Stomach (tissue), 9 donors: ENCODE data around the gene TMEM120B. TPM values are rescaled to one million over a fixed set of nuclear protein-coding genes. Genes with fewer than 3 reads are reported as not detected.
A peak's percentile ranks its signal among the peaks of the same experiment; 100 is the strongest.

Source experiments
- DNase-seq, 2 donors: peaks; one replicate each; pipeline versions ENCODE4 v3.0.0 to v3.0.0-alpha.2; 2013 to 2019
- H3K27ac ChIP-seq, 5 donors: fragments of 200-600 bp in 4 of 5; sonication (generic) in 4 of 5; one replicate each; pipeline ENCODE4 v1.5.1; 2013 to 2019; ENCODE audit warnings: mild to moderate bottlenecking in 1 of 5, moderate library complexity in 1 of 5
- H3K27me3 ChIP-seq, 3 donors: fragments of 200-600 bp; sonication (generic); one replicate each; pipeline ENCODE4 v1.5.1; 2017 to 2019; ENCODE audit warnings: mixed run types in 1 of 3
- H3K36me3 ChIP-seq, 4 donors: fragments of 200-600 bp; sonication (generic); 1 replicate in 3 of 4; 2 replicates in 1 of 4; pipeline ENCODE4 v1.5.1; 2016 to 2019
- H3K4me1 ChIP-seq, 4 donors: fragments of 200-600 bp; sonication (generic); one replicate each; pipeline ENCODE4 v1.5.1; 2016 to 2019
- H3K4me3 ChIP-seq, 4 donors: fragments of 200-600 bp; sonication (generic) in 3 of 4; one replicate each; pipeline ENCODE4 v1.5.1; 2016 to 2019; ENCODE audit warnings: mild to moderate bottlenecking in 1 of 4
- H3K9me3 ChIP-seq, 4 donors: fragments of 200-600 bp; sonication (generic); one replicate each; pipeline ENCODE4 v1.5.1; 2016 to 2019
- EP300 ChIP-seq: sonication (generic); formaldehyde crosslinking; IDR thresholded peaks from one replicate; pipeline ENCODE4 v1.6.1; 2017; ENCODE audit warnings: antibody characterized with exemption
- POLR2A ChIP-seq, 4 donors: fragments of 450-650 bp; IDR thresholded peaks; one replicate each; pipeline ENCODE4 v1.6.1; 2016; ENCODE audit warnings: antibody characterized with exemption in 4 of 4, control low read depth in 2 of 4, mild to moderate bottlenecking in 1 of 4, moderate library complexity in 1 of 4
- POLR2AphosphoS5 ChIP-seq, 3 donors: sonication (generic); formaldehyde crosslinking; IDR thresholded peaks; one replicate each; pipeline ENCODE4 v1.6.1; 2016; ENCODE audit warnings: antibody characterized with exemption in 3 of 3
- WGBS, 5 donors: extraction: QIAGEN DNeasy Blood & Tissue Kit in 3 of 5; methylation state at CpG; one replicate each; pipeline versions ENCODE4 v1.1.5 to v1.1.7; 2013 to 2018; 5-methylcytosine and 5-hydroxymethylcytosine counted together
- intact Hi-C: fragments of 100-400 bp; cut with DNase I; formaldehyde crosslinking; loops from one replicate; pipeline ENCODE4 v1.15.1; 2023; ENCODE audit warnings: low total_unique reads
- polyA plus RNA-seq, 3 donors: library from polyadenylated mRNA; stranded (reverse); fragments of 200-250 nt; gene quantifications; one replicate each; pipeline ENCODE4 v1.2.3, GENCODE V29; 2013
- total RNA-seq, 5 donors: library from RNA; depleted of rRNA; stranded (reverse); fragments of >200 nt; gene quantifications; one replicate each; pipeline versions ENCODE4 v1.1.0 to v1.2.3, GENCODE V29; 2014 to 2016
- TF ChIP-seq, protein P1 (sequence below), 7 experiments: fragments of 450-650 bp in 4 of 7; fragments of 200-600 bp in 3 of 7; sonication (generic) in 3 of 7; IDR thresholded peaks; one replicate each; pipeline ENCODE4 v1.5.1; 2016 to 2019; ENCODE audit warnings: antibody characterized with exemption in 7 of 7, control low read depth in 2 of 7, mild to moderate bottlenecking in 1 of 7
- donor health status: healthy with polysubstance abuse.
- donor health status: Bipolar disorder and iron deficiency.
- donor health status: healthy.

Gene TMEM120B
- total and polyA plus RNA-seq, 8 donors: 0.58 to 11.6 (median 4.4) TPM

DNA sequence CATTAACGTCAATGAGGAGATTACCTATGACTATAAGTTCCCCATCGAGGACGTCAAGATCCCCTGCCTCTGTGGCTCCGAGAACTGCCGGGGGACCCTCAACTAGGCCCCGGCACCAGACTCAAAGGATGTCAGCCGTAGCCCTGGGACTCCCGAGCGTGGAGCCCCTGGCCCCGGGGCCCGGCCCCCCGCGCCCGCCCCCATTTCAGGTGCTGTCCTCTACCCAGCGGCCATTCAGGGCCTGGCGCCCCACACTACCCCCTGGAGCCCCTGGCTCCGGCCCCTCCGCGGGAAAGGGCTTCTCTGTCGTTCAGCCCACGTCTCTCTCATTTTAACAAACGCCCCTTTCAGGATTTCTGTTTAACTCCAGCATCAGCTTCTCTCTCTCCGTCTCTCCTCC lies 117.6 kb downstream of the TMEM120B start:
- Histone ChIP-seq H3K36me3 (peaks cover 49 to 78% (median 76%) of the 10 kb centered on the region in 4 donors), H3K4me3 (no peak overlapping the region), H3K9me3 (no peaks in the 10 kb centered on the region), H3K27ac (peak overlapping the region in 1 of 5 donors; percentile 30), H3K27me3 (no peaks in the 10 kb centered on the region), H3K4me1 (peaks cover 0 to 16% (median 2%) of the 10 kb centered on the region in 4 donors)
- no peak for DNase-seq
- intact Hi-C loops: no loop called here
- WGBS, 5 donors: 80 to 92% (median 91%) methylated on average over 15 to 23 of the region's 23 CpGs
- TF ChIP-seq POLR2A (IDR thresholded peaks at IDR 0.05) (no peak), POLR2AphosphoS5 (IDR thresholded peaks at IDR 0.05) (no peak), EP300 (no peak)
- TF ChIP-seq, protein P1, sequence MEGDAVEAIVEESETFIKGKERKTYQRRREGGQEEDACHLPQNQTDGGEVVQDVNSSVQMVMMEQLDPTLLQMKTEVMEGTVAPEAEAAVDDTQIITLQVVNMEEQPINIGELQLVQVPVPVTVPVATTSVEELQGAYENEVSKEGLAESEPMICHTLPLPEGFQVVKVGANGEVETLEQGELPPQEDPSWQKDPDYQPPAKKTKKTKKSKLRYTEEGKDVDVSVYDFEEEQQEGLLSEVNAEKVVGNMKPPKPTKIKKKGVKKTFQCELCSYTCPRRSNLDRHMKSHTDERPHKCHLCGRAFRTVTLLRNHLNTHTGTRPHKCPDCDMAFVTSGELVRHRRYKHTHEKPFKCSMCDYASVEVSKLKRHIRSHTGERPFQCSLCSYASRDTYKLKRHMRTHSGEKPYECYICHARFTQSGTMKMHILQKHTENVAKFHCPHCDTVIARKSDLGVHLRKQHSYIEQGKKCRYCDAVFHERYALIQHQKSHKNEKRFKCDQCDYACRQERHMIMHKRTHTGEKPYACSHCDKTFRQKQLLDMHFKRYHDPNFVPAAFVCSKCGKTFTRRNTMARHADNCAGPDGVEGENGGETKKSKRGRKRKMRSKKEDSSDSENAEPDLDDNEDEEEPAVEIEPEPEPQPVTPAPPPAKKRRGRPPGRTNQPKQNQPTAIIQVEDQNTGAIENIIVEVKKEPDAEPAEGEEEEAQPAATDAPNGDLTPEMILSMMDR (IDR thresholded peaks at IDR 0.05): no peak

DNA sequence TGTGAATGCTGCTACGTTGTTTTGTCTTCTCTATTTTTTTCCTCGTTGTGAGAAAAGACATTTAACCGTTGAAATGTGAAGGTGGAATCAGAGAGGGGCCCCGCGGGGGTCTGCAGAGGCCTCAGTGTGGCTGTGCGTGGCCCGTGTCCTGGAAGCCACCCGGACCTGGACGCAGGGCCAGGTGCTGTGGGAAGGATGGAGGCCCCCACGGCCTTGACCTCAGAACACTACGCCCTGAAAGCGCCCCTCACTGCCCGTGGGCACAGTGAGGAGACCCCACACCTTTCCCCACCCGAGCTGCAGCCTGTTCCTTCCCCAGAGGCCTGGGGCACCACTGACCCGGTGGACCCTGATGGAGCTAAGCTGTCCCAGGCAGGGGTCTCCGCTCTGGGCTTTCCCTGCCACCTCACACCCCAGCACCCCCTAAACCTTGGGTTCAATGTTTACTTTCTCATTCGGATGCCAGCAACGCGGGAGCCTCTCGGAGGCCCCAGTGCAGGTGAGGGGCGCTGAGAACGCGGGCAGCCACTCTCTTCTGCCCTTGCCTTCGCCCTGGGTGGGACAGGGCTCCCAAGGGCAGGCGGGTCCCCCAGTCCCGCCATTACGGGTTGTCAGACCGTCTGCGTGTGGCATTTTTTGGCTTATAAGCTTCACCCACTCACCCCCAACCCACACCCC lies 118.2 kb downstream of the TMEM120B start:
- Histone ChIP-seq H3K27me3 (no peaks in the 10 kb centered on the region), H3K36me3 (peaks cover 49 to 72% (median 70%) of the 10 kb centered on the region in 4 donors), H3K9me3 (no peaks in the 10 kb centered on the region), H3K4me1 (peaks cover 0 to 11% (median 0%) of the 10 kb centered on the region in 4 donors), H3K4me3 (no peak overlapping the region), H3K27ac (no peak overlapping the region)
- TF ChIP-seq POLR2A (IDR thresholded peaks at IDR 0.05) (no peak), EP300 (no peak), POLR2AphosphoS5 (IDR thresholded peaks at IDR 0.05) (no peak)
- TF ChIP-seq, protein P1 (IDR thresholded peaks at IDR 0.05): no peak
- intact Hi-C loops: no loop called here
- WGBS, 5 donors: 82 to 92% (median 91%) methylated on average over 16 to 29 of the region's 29 CpGs
- DNase-seq: no peak

Other genes starting within 250 kb of the TMEM120B start
- 10 to 100 TPM in 4 of 5 donors, 1 to 10 TPM in 1; 5.8 to 72.8 (median 17.1) TPM for gene KDM2B, start 131.7 kb upstream of the TMEM120B start, total RNA-seq
- gene KDM2B, start 131.7 kb upstream of the TMEM120B start, polyA plus RNA-seq: 1 to 10 TPM; 7.8 to 9.0 (median 8.0) TPM
- 10 to 100 TPM in 2 of 5 donors, 1 to 10 TPM in 2, under 1 TPM in 1; 0.45 to 37.9 (median 7.9) TPM for gene ORAI1, start 86.2 kb upstream of the TMEM120B start, total RNA-seq
- 10 to 100 TPM in 1 of 3 donors, 1 to 10 TPM in 2; 5.5 to 13.7 (median 9.3) TPM for gene ORAI1, start 86.2 kb upstream of the TMEM120B start, polyA plus RNA-seq
- gene MORN3, start 43.1 kb upstream of the TMEM120B start, total RNA-seq: under 1 TPM in 2 of 5 donors, not detected in 3; under 0.01 to 0.55 TPM
- under 1 TPM; 0.20 to 0.87 (median 0.46) TPM for gene MORN3, start 43.1 kb upstream of the TMEM120B start, polyA plus RNA-seq
- gene RHOF, start 80.9 kb downstream of the TMEM120B start, total RNA-seq: 100 to 1,000 TPM in 1 of 5 donors, 10 to 100 TPM in 3, 1 to 10 TPM in 1; 8.0 to 105 (median 29.5) TPM
- gene RHOF, start 80.9 kb downstream of the TMEM120B start, polyA plus RNA-seq: 10 to 100 TPM in 2 of 3 donors, 1 to 10 TPM in 1; 3.2 to 36.4 (median 13.6) TPM
- gene SETD1B, start 91.3 kb downstream of the TMEM120B start, total RNA-seq: 10 to 100 TPM in 3 of 5 donors, 1 to 10 TPM in 2; 7.2 to 27.5 (median 11.7) TPM
- 1 to 10 TPM; 3.2 to 5.4 (median 5.3) TPM for gene SETD1B, start 91.3 kb downstream of the TMEM120B start, polyA plus RNA-seq
- gene HPD, start 146.1 kb downstream of the TMEM120B start, total RNA-seq: under 1 TPM in 1 of 5 donors, not detected in 4; 0.73 TPM
- gene HPD, start 146.1 kb downstream of the TMEM120B start, polyA plus RNA-seq: 1 to 10 TPM in 1 of 3 donors, under 1 TPM in 1, not detected in 1; 0.40 to 3.1 TPM
- 10 to 100 TPM in 3 of 5 donors, 1 to 10 TPM in 2; 2.9 to 38.8 (median 14.0) TPM for gene PSMD9, start 176.0 kb downstream of the TMEM120B start, total RNA-seq
- 10 to 100 TPM; 44.1 to 97.3 (median 85.5) TPM for gene PSMD9, start 176.0 kb downstream of the TMEM120B start, polyA plus RNA-seq
- gene CFAP251, start 205.8 kb downstream of the TMEM120B start, total RNA-seq: 1 to 10 TPM in 3 of 5 donors, under 1 TPM in 1, not detected in 1; 0.29 to 2.8 (median 1.2) TPM
- gene CFAP251, start 205.8 kb downstream of the TMEM120B start, polyA plus RNA-seq: 1 to 10 TPM in 1 of 3 donors, under 1 TPM in 1, not detected in 1; 0.85 to 1.2 TPM